ENCODE data around the gene PLEKHA7.

The PLEKHA7 gene

GRCh38 chr11:16839821-16840220 is 174.4 kb downstream of the PLEKHA7 start:
- H2AK5ac ChIP-seq (ENCODE audit: low read length): no peak overlapping the region
- no peak for DNase-seq
- H3K27ac ChIP-seq (ENCODE audit: low read depth, low read length): no peak overlapping the region
- no peaks in the 10 kb centered on the region for H3K4me1 ChIP-seq (ENCODE audit: control insufficient read depth, low read depth, low read length)
- H3K79me2 ChIP-seq (ENCODE audit: control insufficient read depth, insufficient read depth, low read length): no peaks in the 10 kb centered on the region
- no peak overlapping the region for H3K4me2 ChIP-seq (ENCODE audit: low read length)
- no peak overlapping the region for H3K18ac ChIP-seq (ENCODE audit: low read length)
- H3K4ac ChIP-seq (ENCODE audit: low read depth, low read length): no peak overlapping the region
- no peak overlapping the region for H3K56ac ChIP-seq (ENCODE audit: low read length)
- H2BK15ac ChIP-seq (replicated peaks; ENCODE audit: low read depth): no peak overlapping the region
- no peak overlapping the region for H3K9ac ChIP-seq (ENCODE audit: low read length)
- H3K4me3 ChIP-seq (ENCODE audit: low read length): no peak overlapping the region
- H3K23ac ChIP-seq (ENCODE audit: low read length): no peak overlapping the region
- H3K27me3 ChIP-seq (ENCODE audit: insufficient read depth, low read length, poor library complexity): no peaks in the 10 kb centered on the region
- H3K79me1 ChIP-seq (ENCODE audit: low read length): no peaks in the 10 kb centered on the region
- H2BK5ac ChIP-seq (ENCODE audit: low read length): no peak overlapping the region
- H4K8ac ChIP-seq (ENCODE audit: low read depth, low read length): no peak overlapping the region
- H3K36me3 ChIP-seq (ENCODE audit: control insufficient read depth, insufficient read depth, low read length): no peaks in the 10 kb centered on the region
- no CpG with 5 or more reads among the region's 3 CpGs for WGBS (ENCODE audit: extremely low coverage, insufficient coverage, low lambda C conversion rate)
- H4K5ac ChIP-seq (ENCODE audit: low read length): no peak overlapping the region
- H2BK120ac ChIP-seq (ENCODE audit: low read depth, low read length): no peak overlapping the region

- Histone ChIP-seq H3K4me3 (ENCODE audit: low read length) (no peak overlapping the region), H3K36me3 (ENCODE audit: control insufficient read depth, insufficient read depth, low read length) (no peaks in the 10 kb centered on the region), H2AK5ac (ENCODE audit: low read length) (no peak overlapping the region), H3K27me3 (ENCODE audit: insufficient read depth, low read length, poor library complexity) (no peaks in the 10 kb centered on the region), H4K5ac (ENCODE audit: low read length) (no peak overlapping the region), H4K8ac (ENCODE audit: low read depth, low read length) (no peak overlapping the region), H2BK15ac (replicated peaks; ENCODE audit: low read depth) (no peak overlapping the region), H3K4me2 (ENCODE audit: low read length) (no peak overlapping the region), H3K23ac (ENCODE audit: low read length) (no peak overlapping the region), H3K79me1 (ENCODE audit: low read length) (no peaks in the 10 kb centered on the region), H3K4ac (ENCODE audit: low read depth, low read length) (no peak overlapping the region), H3K56ac (ENCODE audit: low read length) (no peak overlapping the region), H2BK120ac (ENCODE audit: low read depth, low read length) (no peak overlapping the region), H3K79me2 (ENCODE audit: control insufficient read depth, insufficient read depth, low read length) (no peaks in the 10 kb centered on the region), H3K4me1 (ENCODE audit: control insufficient read depth, low read depth, low read length) (peaks cover 12% of the 10 kb centered on the region), H3K9ac (ENCODE audit: low read length) (no peak overlapping the region), H3K18ac (ENCODE audit: low read length) (no peak overlapping the region), H3K27ac (ENCODE audit: low read depth, low read length) (no peak overlapping the region), H2BK5ac (ENCODE audit: low read length) (no peak overlapping the region)
- no peak for DNase-seq
- no CpG with 5 or more reads among the region's 1 CpG for WGBS (ENCODE audit: extremely low coverage, insufficient coverage, low lambda C conversion rate)
Measured at GRCh38 chr11:16834384-16834783, 179.8 kb downstream of the PLEKHA7 start.

- no peak overlapping the region for H2AK5ac ChIP-seq (ENCODE audit: low read length)
- no peak overlapping the region for H3K4ac ChIP-seq (ENCODE audit: low read depth, low read length)
- no peak overlapping the region for H4K5ac ChIP-seq (ENCODE audit: low read length)
- peaks cover 12% of the 10 kb centered on the region for H3K4me1 ChIP-seq (ENCODE audit: control insufficient read depth, low read depth, low read length)
- WGBS (ENCODE audit: extremely low coverage, insufficient coverage, low lambda C conversion rate): no CpG with 5 or more reads among the region's 2 CpGs
- no peaks in the 10 kb centered on the region for H3K27me3 ChIP-seq (ENCODE audit: insufficient read depth, low read length, poor library complexity)
- no peak overlapping the region for H3K18ac ChIP-seq (ENCODE audit: low read length)
- no peak overlapping the region for H3K27ac ChIP-seq (ENCODE audit: low read depth, low read length)
- H3K79me1 ChIP-seq (ENCODE audit: low read length): no peaks in the 10 kb centered on the region
- no peak overlapping the region for H3K4me3 ChIP-seq (ENCODE audit: low read length)
- H3K56ac ChIP-seq (ENCODE audit: low read length): peak overlapping the region; percentile 28
- no peak overlapping the region for H3K9ac ChIP-seq (ENCODE audit: low read length)
- H3K36me3 ChIP-seq (ENCODE audit: control insufficient read depth, insufficient read depth, low read length): no peaks in the 10 kb centered on the region
- H2BK120ac ChIP-seq (ENCODE audit: low read depth, low read length): no peak overlapping the region
- peak; percentile 16 for DNase-seq
- no peak overlapping the region for H3K23ac ChIP-seq (ENCODE audit: low read length)
- H2BK15ac ChIP-seq (replicated peaks; ENCODE audit: low read depth): no peak overlapping the region
- no peak overlapping the region for H3K4me2 ChIP-seq (ENCODE audit: low read length)
- H4K8ac ChIP-seq (ENCODE audit: low read depth, low read length): no peak overlapping the region
- H2BK5ac ChIP-seq (ENCODE audit: low read length): no peak overlapping the region
- H3K79me2 ChIP-seq (ENCODE audit: control insufficient read depth, insufficient read depth, low read length): no peaks in the 10 kb centered on the region
Measured at GRCh38 chr11:16833026-16833425, 181.2 kb downstream of the PLEKHA7 start.

- Histone ChIP-seq H3K4ac (ENCODE audit: low read depth, low read length) (no peak overlapping the region), H3K4me3 (ENCODE audit: low read length) (no peak overlapping the region), H3K79me1 (ENCODE audit: low read length) (no peaks in the 10 kb centered on the region), H3K9ac (ENCODE audit: low read length) (no peak overlapping the region), H2BK120ac (ENCODE audit: low read depth, low read length) (no peak overlapping the region), H2BK15ac (replicated peaks; ENCODE audit: low read depth) (no peak overlapping the region), H3K23ac (ENCODE audit: low read length) (no peak overlapping the region), H3K18ac (ENCODE audit: low read length) (no peak overlapping the region), H3K79me2 (ENCODE audit: control insufficient read depth, insufficient read depth, low read length) (no peaks in the 10 kb centered on the region), H2BK5ac (ENCODE audit: low read length) (no peak overlapping the region), H4K5ac (ENCODE audit: low read length) (no peak overlapping the region), H3K36me3 (ENCODE audit: control insufficient read depth, insufficient read depth, low read length) (no peaks in the 10 kb centered on the region), H4K8ac (ENCODE audit: low read depth, low read length) (no peak overlapping the region), H3K27me3 (ENCODE audit: insufficient read depth, low read length, poor library complexity) (no peaks in the 10 kb centered on the region), H3K4me2 (ENCODE audit: low read length) (no peak overlapping the region), H3K56ac (ENCODE audit: low read length) (no peak overlapping the region), H3K4me1 (ENCODE audit: control insufficient read depth, low read depth, low read length) (peaks cover 14% of the 10 kb centered on the region), H3K27ac (ENCODE audit: low read depth, low read length) (no peak overlapping the region), H2AK5ac (ENCODE audit: low read length) (no peak overlapping the region)
- no CpG with 5 or more reads among the region's 1 CpG for WGBS (ENCODE audit: extremely low coverage, insufficient coverage, low lambda C conversion rate)
- no peak for DNase-seq
Measured at GRCh38 chr11:16832193-16832539, 182.0 kb downstream of the PLEKHA7 start.

- Histone ChIP-seq H2AK5ac (ENCODE audit: low read length) (no peak overlapping the region), H3K9ac (ENCODE audit: low read length) (no peak overlapping the region), H3K4me3 (ENCODE audit: low read length) (no peak overlapping the region), H3K4me1 (ENCODE audit: control insufficient read depth, low read depth, low read length) (peaks cover 16% of the 10 kb centered on the region), H3K56ac (ENCODE audit: low read length) (no peak overlapping the region), H2BK120ac (ENCODE audit: low read depth, low read length) (no peak overlapping the region), H3K36me3 (ENCODE audit: control insufficient read depth, insufficient read depth, low read length) (no peaks in the 10 kb centered on the region), H2BK15ac (replicated peaks; ENCODE audit: low read depth) (no peak overlapping the region), H3K27me3 (ENCODE audit: insufficient read depth, low read length, poor library complexity) (no peaks in the 10 kb centered on the region), H4K8ac (ENCODE audit: low read depth, low read length) (no peak overlapping the region), H3K4me2 (ENCODE audit: low read length) (no peak overlapping the region), H3K79me2 (ENCODE audit: control insufficient read depth, insufficient read depth, low read length) (no peaks in the 10 kb centered on the region), H3K18ac (ENCODE audit: low read length) (no peak overlapping the region), H4K5ac (ENCODE audit: low read length) (no peak overlapping the region), H2BK5ac (ENCODE audit: low read length) (no peak overlapping the region), H3K79me1 (ENCODE audit: low read length) (no peaks in the 10 kb centered on the region), H3K4ac (ENCODE audit: low read depth, low read length) (no peak overlapping the region), H3K23ac (ENCODE audit: low read length) (no peak overlapping the region), H3K27ac (ENCODE audit: low read depth, low read length) (no peak overlapping the region)
- DNase-seq: no peak
- no CpG with 5 or more reads among the region's 10 CpGs for WGBS (ENCODE audit: extremely low coverage, insufficient coverage, low lambda C conversion rate)
Measured at GRCh38 chr11:16831316-16832192, 182.7 kb downstream of the PLEKHA7 start.

GRCh38 chr11:16827139-16827538 is 187.1 kb downstream of the PLEKHA7 start:
- H3K4ac ChIP-seq (ENCODE audit: low read depth, low read length): no peak overlapping the region
- WGBS (ENCODE audit: extremely low coverage, insufficient coverage, low lambda C conversion rate): no CpG with 5 or more reads among the region's 2 CpGs
- no peak overlapping the region for H3K4me3 ChIP-seq (ENCODE audit: low read length)
- H3K27me3 ChIP-seq (ENCODE audit: insufficient read depth, low read length, poor library complexity): no peaks in the 10 kb centered on the region
- no peak overlapping the region for H3K27ac ChIP-seq (ENCODE audit: low read depth, low read length)
- no peak for DNase-seq
- no peak overlapping the region for H2AK5ac ChIP-seq (ENCODE audit: low read length)
- no peak overlapping the region for H3K4me2 ChIP-seq (ENCODE audit: low read length)
- peak overlapping the region; percentile 14 for H2BK5ac ChIP-seq (ENCODE audit: low read length)
- H3K36me3 ChIP-seq (ENCODE audit: control insufficient read depth, insufficient read depth, low read length): no peaks in the 10 kb centered on the region
- H3K79me2 ChIP-seq (ENCODE audit: control insufficient read depth, insufficient read depth, low read length): no peaks in the 10 kb centered on the region
- peaks cover 6% of the 10 kb centered on the region for H3K4me1 ChIP-seq (ENCODE audit: control insufficient read depth, low read depth, low read length)
- H3K79me1 ChIP-seq (ENCODE audit: low read length): no peaks in the 10 kb centered on the region
- no peak overlapping the region for H4K8ac ChIP-seq (ENCODE audit: low read depth, low read length)
- no peak overlapping the region for H3K9ac ChIP-seq (ENCODE audit: low read length)
- H4K5ac ChIP-seq (ENCODE audit: low read length): no peak overlapping the region
- H3K56ac ChIP-seq (ENCODE audit: low read length): peak overlapping the region; percentile 1
- H2BK15ac ChIP-seq (replicated peaks; ENCODE audit: low read depth): no peak overlapping the region
- no peak overlapping the region for H2BK120ac ChIP-seq (ENCODE audit: low read depth, low read length)
- peak overlapping the region; percentile 9 for H3K18ac ChIP-seq (ENCODE audit: low read length)
- no peak overlapping the region for H3K23ac ChIP-seq (ENCODE audit: low read length)
